Measurements from ENCODE around the gene ADARB1.
A peak's percentile ranks its signal among the peaks of the same experiment; 100 is the strongest.

Gene ADARB1

GRCh38 chr21:45258466-45258865 is 184.1 kb downstream of the ADARB1 start:
- DNase-seq (ENCODE audit: low read depth, low spot score) = no peak
- H3K4me3 ChIP-seq (ENCODE audit: low read length) = no peak overlapping the region

- no peak overlapping the region for H3K4me3 ChIP-seq (ENCODE audit: low read length)
- no peak for DNase-seq (ENCODE audit: low read depth, low spot score)
Measured at GRCh38 chr21:45259206-45259840, 184.9 kb downstream of the ADARB1 start.

DNA sequence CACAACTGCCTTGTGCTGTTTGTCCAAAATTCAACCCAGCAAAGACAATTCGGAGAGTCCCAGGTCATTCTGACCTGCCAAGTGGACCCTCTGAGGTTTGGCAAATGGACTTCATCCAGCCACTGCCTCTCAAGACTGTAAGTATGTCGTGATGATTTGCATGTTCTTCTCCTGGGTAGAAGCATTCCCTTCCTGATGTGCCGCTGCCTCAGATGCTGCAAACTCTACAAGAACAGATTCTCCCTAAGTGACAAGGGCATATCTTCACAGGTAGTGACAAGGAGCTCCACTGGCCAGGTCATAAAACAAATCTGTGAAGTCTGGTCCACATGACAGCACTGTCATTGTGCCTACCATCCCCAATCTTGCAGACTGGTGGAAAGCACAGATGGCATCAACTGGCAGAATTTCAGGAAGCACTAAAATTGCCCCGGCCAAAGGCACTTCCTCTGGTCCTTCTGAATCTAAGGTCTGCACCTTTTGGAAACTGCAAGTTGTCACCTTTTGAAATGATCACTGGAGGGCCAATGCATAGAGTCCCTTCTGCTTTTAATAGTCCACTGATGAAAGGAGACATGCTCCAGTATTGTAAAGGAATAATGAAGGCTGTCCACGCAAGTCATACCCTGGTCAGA is 185.9 kb downstream of the ADARB1 start:
- H3K4me3 ChIP-seq (ENCODE audit: low read length) = no peak overlapping the region
- no peak for DNase-seq (ENCODE audit: low read depth, low spot score)

DNA sequence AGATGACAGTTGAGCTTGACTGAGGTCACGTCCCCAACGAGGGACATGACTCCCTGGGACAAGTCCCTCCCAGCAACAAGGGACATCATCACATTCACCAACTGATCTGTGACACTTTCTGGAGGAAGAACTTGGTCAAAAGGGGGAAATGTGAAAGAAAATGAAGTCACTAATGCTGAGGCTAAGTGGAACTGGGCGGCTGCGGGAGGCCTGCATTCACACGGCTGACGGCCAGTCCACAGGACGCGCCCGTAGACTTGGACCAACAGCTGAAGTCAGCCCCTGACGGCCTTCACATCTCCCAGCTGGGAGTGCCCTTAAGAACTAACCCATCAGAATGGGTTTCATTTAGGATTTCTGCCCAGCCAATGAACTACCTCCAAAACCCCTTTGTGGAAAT is 186.7 kb downstream of the ADARB1 start:
- no peak for DNase-seq (ENCODE audit: low read depth, low spot score)
- H3K4me3 ChIP-seq (ENCODE audit: low read length) = no peak overlapping the region

DNA sequence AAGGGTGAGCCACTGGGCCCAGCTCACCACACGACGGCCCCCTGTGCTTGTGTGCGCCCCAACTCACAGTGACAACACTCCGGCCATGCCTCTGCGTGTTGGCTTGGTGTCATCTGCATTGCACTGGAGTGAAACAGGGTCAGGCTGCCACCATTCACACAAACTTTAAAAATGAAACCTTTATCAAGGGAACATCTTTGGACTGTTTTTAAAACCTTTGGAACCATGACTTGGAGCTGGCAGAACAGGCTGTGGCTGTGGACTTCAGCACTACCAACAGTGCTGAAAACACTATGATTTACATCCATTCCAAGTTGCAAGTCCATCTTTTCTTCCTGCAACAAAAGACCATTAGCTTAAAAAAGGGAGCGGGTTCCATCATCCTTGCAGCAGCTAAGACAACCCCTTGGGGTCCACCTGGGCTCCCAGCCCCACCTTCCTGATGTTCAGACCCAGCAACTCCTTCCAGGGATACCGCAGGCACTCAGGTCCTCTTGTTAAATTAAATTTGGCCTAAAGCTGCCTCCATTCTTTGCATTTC is 187.7 kb downstream of the ADARB1 start:
- DNase-seq (ENCODE audit: low read depth, low spot score) = no peak
- no peak overlapping the region for H3K4me3 ChIP-seq (ENCODE audit: low read length)

DNA sequence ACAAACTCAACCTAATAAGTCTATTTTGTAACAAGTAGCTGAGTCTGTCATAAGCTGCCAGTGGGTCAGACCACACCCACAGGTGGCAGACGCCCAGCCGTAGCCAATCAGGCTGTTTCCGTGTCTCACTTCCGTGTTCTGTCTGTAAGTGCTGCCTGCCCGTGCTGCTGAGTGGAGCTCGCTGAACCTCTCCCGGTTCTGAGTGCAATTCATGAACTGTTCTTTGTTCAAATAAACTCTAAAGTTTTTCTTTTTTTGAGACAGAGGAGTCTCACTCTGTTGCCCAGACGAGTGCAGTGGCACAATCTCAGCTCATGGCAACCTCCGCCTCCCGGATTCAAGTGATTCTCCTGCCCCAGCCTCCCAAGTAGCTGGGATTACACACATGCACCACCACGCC is 188.2 kb downstream of the ADARB1 start:
- no peak overlapping the region for H3K4me3 ChIP-seq (ENCODE audit: low read length)
- DNase-seq (ENCODE audit: low read depth, low spot score) = no peak

GRCh38 chr21:45263534-45263933 is 189.2 kb downstream of the ADARB1 start:
- H3K4me3 ChIP-seq (ENCODE audit: low read length) = no peak overlapping the region
- DNase-seq (ENCODE audit: low read depth, low spot score) = no peak

DNA sequence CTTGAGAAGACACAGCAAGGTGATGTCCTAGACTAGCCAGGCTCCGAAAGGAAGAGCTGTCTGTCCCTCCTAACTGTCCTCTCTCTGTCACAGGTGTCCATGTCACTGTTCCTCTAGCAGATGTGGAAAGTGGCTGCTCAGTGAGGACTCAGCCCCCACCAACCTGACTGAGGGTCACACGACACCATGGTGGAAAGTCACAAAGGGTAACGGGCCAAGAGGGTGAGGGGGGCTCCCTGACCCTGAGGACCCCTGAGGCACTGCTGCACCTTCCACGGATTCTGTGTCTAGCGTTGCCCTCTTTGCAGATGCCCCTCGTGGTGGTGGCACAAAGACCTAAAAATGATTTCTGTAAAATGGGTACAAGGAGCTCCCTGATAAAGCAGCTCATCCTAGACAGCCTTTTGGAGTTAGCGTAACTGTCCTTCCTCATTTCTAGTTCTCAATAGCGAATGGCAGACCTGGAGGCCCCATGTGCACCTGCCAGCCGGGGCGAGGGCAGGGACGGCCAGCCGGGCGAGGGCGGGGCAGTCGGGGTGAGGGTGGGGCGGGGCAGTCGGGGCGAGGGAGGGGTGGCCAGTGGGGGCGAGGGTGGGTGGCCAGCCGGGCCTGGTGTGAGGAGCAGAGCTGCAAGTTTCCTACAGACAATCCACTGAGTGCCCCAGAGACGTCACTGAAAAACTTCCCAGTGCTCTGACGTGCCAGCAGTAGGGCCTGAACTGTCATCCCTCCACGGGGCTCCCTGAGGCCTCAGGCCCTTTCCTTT is 189.9 kb downstream of the ADARB1 start:
- no peak for DNase-seq (ENCODE audit: low read depth, low spot score)
- no peak overlapping the region for H3K4me3 ChIP-seq (ENCODE audit: low read length)

DNA sequence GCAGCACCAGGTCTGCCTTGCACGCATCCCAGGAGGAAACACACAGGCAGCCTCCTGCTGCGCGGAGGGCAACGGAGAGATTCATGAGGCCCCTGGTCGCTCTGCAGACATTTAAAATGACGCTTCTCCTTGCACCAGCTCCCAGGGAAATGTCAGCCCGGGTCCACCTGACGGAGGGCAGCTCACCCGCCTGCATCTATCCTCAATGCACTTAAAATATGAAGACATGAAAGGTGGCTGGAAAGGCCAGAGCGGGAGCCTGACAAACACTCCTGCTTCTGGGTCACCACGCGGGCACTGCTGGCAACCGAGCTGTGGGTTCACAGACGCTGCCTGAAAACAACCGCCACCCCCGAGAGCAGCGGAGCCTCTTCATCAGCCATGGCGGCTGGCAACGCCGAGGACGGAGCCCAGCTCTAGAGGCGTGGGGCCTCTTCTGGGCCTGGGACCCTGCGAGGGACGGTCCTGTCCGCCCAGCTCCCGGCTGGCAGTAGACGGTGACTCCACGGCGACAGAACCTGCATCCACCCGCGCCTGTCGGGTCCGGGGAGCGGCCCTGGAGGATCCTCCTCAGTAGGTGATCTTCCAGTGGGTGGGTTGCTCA is 190.6 kb downstream of the ADARB1 start:
- H3K4me3 ChIP-seq (ENCODE audit: low read length) = no peak overlapping the region
- DNase-seq (ENCODE audit: low read depth, low spot score) = no peak

- DNase-seq (ENCODE audit: low read depth, low spot score) = no peak
- no peak overlapping the region for H3K4me3 ChIP-seq (ENCODE audit: low read length)
Measured at GRCh38 chr21:45265721-45266517, 191.5 kb downstream of the ADARB1 start.

GRCh38 chr21:45266518-45267389 is 192.4 kb downstream of the ADARB1 start:
- peak; percentile 90 for DNase-seq (ENCODE audit: low read depth, low spot score)
- H3K4me3 ChIP-seq (ENCODE audit: low read length) = no peak overlapping the region

- no peak overlapping the region for H3K4me3 ChIP-seq (ENCODE audit: low read length)
- no peak for DNase-seq (ENCODE audit: low read depth, low spot score)
Measured at GRCh38 chr21:45267390-45267760, 193.0 kb downstream of the ADARB1 start.

DNA sequence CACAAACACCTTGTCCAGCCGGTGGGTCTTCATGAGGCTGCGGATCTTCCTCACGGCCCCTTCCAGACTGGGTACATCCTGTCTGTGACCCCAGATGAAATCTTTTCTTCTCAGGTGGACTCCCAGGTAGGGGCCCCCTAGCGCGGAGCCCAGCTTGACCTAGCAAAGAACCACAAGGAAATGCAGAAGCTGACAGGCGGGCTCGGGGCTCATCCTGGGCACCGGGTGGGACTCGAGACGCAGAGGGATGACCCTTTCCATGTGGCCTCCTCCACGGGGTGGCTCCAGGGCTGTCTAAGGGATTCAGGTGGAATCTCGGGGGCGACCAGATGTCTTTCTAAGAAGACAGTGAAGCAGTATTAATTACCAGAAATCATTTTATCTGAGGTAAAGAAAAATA is 195.5 kb downstream of the ADARB1 start:
- no peak overlapping the region for H3K4me3 ChIP-seq (ENCODE audit: low read length)
- DNase-seq (ENCODE audit: low read depth, low spot score) = no peak

GRCh38 chr21:45270306-45270821 is 196.0 kb downstream of the ADARB1 start:
- no peak for DNase-seq (ENCODE audit: low read depth, low spot score)

More at GRCh38 chr21:45270306-45270821, 196.0 kb downstream of the ADARB1 start:
- no peak overlapping the region for H3K4me3 ChIP-seq (ENCODE audit: low read length)
